GM21619 (cell line): ENCODE measurements around the gene EBLN1.
A peak's percentile ranks its signal among the peaks of the same experiment; 100 is the strongest.
"Not testable (repeated sequence)": the region's sequence is repeated elsewhere in the genome, so short reads cannot be mapped to it uniquely, and the experiment has no call there.

Experiments
- ATAC-seq: cut with Tn5 transposase; IDR thresholded peaks from one replicate; pipeline ENCODE4 v1.9.1; 2021; ENCODE audit not compliant: unreplicated experiment

EBLN1 gene

DNA sequence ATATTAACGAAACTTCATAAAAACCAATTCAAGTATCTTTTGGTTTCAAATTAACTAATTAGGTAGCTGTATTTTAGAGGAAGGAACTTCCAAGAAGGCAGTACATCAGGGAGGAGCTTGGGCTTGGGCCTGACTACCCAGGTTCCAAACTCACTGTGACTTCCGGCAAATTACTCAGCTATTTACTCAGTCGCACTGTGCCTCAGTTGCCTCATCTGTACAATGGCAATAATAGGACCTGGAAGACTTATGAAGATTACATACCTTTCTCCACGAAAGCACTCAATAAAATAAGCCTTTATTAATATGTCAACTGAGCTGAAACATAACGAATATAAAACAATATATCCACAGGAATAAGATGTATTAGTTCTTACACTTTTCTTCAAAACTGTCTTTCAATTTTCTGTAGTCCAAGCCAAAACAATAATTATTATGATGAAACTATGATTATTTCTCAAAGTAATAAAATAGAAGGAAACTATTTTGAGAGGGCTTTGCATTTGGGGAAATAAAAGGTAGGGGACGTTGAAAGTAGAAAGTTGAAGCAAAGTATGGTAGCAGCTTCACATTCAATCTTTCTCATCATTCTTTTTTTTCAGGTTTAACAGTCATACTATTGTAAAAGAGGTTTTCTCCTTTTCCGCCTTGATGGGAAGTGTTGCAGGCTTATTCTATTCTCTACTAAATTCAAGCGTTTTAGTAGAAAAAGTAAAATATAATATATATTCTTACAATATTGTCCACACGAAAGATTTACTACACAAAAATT, 10.5 kb upstream of the EBLN1 start:
- no peak for ATAC-seq

DNA sequence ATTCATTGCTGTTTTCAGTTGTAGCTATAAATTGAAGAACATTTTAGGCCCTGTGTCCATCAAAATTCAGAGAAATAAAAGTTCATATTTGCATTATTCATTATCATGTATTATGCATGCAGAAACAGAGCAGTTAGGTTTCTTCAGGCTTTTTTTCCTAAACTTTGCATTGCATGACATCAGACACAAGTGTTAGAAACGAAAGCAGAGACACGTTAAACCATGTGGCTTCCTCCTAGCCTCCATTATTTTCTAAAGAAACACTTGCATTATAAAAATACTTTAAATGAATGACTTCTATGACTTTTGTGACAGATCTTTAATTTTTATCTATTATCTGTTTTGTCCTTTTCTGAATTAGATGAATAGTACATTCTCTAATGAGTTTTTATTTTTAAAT, 8.8 kb upstream of the EBLN1 start:
- ATAC-seq = no peak

- peak; percentile 73 for ATAC-seq
These were observed 4.7 kb upstream of the EBLN1 start for GRCh38 chr10:22222236-22223190.

- no peak for ATAC-seq
These were observed 1.5 kb upstream of the EBLN1 start for GRCh38 chr10:22219308-22219707.

DNA sequence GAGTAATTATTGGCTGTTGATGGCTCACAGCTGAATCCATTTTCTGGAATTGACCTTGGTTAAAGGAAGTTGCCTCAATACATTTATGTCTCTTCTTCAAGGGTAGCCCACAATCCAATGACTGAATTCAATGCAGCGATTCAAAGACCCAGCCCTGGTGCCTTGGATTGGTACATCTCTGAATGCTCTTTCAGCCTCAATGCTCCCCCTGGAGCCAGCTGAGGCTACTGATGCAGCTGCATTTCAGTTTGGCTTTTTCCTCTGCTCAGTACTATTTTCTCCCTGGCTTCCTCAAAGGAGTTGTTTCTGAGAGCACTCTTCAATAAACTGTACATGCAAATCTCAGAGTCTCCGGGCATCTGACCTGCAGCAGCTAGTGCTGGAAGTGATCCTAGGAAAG, 633 bp upstream of the EBLN1 start:
- ATAC-seq = no peak

GRCh38 chr10:22217084-22217483, 731 bp downstream of the EBLN1 start:
- ATAC-seq = not testable (repeated sequence)

DNA sequence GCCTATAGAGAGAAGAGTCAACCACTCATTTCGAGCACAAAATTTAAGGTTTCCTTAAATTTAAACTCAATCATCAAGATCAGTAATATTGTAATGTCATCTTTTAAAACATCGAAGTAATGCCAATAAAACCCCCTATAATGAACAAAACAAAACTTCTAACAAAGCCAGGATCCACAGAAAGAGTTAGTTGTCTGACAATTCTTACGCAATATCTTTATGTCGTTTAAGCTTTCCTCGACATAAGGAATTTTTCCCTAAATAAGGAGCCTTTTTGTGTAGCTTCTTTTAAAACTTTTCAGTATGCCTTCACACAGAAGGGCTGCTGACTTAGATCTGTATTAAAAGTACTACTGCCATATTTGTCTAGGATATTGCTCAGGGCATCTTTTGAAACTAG, 7.5 kb downstream of the EBLN1 start:
- ATAC-seq = no peak

DNA sequence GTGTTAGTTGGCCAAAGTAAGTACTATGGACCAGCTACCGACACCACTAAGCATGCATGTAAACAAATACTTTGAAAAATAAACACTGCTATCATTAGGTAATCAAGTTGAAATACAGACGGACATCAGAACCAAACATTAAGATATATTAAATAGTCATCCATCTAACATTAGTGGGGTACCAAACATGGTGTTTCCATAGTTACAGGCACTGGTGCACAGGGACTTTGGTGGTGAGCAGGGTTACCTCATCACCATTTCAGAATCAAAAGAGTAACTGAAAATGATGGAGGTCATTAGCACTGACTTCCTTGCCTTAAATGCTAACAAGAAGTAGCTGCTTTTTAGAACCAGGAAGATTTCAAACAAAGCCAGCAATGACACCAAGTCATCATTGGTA, 23.9 kb downstream of the EBLN1 start:
- no peak for ATAC-seq

DNA sequence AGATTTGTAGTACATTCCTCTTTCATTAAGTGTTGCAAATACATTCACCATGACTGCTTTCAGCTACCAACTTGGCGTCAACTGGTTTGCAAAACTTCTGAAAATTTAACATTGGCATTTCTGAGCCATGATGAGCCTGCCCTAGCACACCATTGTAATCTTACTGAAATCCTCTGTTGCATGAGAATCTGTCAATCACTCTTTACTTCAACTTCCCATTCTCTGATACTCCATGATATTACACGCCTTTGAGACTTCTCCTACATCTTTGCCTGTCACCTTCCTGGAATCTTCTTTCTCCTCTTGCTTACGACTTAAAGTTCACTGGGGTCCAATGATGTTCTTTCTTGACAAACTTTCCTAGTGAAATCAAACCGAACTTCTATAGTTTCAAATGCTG, 32.2 kb downstream of the EBLN1 start:
- ATAC-seq = no peak

GRCh38 chr10:22183771-22184461, 33.9 kb downstream of the EBLN1 start:
- ATAC-seq = no peak

GRCh38 chr10:22180724-22181123, 37.1 kb downstream of the EBLN1 start:
- no peak for ATAC-seq

GRCh38 chr10:22174442-22174841, 43.4 kb downstream of the EBLN1 start:
- ATAC-seq = no peak

- ATAC-seq = no peak
These were observed 46.7 kb downstream of the EBLN1 start for GRCh38 chr10:22171131-22171530.

GRCh38 chr10:22170582-22170981, 47.2 kb downstream of the EBLN1 start:
- ATAC-seq = no peak

DNA sequence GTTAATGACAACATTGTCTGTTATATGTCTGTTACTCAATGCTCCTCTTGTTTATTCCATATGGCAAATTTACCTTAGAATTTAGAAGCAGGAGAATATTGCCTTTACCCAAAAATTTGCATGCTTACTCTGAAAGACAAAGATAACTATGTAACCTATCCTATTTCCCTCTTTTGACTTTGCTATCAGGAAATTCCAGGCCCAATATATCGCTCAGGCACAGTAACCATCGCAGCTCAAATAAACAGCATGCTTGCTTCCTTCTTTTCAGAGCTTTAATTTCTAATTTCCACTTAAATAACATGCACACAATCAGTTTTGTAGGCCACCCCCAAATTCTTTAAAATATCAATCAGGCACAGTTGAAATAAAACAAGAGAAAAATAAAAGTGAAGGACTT, 57.8 kb downstream of the EBLN1 start:
- ATAC-seq = no peak

DNA sequence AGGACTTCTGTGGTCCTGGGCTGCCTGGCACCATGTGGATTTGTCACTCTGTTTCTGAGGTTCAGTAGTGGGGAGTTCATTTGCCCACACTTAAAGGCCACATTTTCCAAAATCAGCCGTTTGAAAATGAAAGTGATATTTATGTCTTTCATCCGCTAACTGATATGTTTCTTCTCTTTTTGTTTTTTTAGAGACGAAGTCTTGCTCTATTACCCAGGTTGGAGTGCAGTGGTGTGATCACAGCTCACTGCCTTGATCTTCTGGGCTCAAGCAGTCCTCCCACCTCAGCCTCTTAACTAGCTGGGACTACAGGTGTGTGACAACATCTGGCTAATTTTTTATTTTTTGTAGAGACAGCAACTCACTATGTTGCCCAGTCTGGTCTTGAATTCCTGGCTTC, 58.6 kb downstream of the EBLN1 start:
- ATAC-seq = no peak
